ENCODE results near the gene COTL1. TPM values are rescaled to one million over a fixed set of nuclear protein-coding genes. Genes with fewer than 3 reads are reported as not detected.

The COTL1 gene
- total and polyA plus RNA-seq, 2 donors from 2014 or later = 122 to 136 TPM

DNA sequence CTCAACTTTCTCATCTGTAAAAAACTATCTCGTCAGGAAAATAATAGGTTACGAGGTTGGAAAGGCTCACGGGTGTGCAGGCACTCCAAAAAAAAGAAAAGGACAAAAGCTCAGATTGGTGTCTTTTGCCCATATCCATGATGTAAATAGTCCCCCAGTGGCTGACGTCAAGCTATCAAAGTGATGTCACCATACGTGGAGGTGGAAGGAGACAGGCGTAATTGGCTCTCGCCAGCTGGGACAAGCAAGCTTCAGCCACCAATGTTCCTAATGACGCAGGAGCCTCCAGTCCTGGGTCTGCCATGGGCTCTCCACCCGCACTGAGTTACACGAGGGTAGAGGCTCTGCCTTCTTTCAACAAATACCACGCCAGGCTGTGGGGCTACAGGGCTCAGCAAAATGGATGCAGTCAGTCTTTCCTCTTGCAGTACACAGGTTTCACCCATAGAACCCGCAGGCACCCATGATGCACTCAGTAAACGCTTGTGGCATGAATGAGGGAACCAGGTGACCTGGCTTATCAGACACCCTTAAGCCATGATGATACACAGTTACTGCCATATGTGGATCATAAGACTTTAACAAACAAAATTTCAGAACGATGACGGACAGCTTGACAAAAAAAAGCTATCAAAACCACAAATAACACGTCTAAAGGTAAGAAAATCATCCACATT, 50.5 kb downstream of the COTL1 start:
- Histone ChIP-seq H3K4me1 (ENCODE audit: control insufficient read depth in 2 of 3, insufficient read depth in 2 of 3, low read depth in 1 of 3, low read length in 3 of 3) (no peaks in the 10 kb centered on the region), H3K36me3 (ENCODE audit: control insufficient read depth in 2 of 3, insufficient read depth in 3 of 3, low read length in 3 of 3) (peaks cover 0 to 10% (median 0%) of the 10 kb centered on the region in 3 donors), H3K4me3 (ENCODE audit: low read length in 3 of 3) (no peak overlapping the region), H3K27ac (ENCODE audit: low read depth in 2 of 2, low read length in 2 of 2) (no peak overlapping the region), H3K9ac (ENCODE audit: low read length in 3 of 3) (no peak overlapping the region), H3K9me3 (ENCODE audit: control insufficient read depth in 2 of 3, insufficient read depth in 1 of 3, low read length in 3 of 3) (no peaks in the 10 kb centered on the region), H3K27me3 (ENCODE audit: control insufficient read depth, insufficient read depth, low read length) (no peaks in the 10 kb centered on the region)
- intact Hi-C loops (cut with DNase I) = no loop called here
- TF ChIP-seq, protein P1, sequence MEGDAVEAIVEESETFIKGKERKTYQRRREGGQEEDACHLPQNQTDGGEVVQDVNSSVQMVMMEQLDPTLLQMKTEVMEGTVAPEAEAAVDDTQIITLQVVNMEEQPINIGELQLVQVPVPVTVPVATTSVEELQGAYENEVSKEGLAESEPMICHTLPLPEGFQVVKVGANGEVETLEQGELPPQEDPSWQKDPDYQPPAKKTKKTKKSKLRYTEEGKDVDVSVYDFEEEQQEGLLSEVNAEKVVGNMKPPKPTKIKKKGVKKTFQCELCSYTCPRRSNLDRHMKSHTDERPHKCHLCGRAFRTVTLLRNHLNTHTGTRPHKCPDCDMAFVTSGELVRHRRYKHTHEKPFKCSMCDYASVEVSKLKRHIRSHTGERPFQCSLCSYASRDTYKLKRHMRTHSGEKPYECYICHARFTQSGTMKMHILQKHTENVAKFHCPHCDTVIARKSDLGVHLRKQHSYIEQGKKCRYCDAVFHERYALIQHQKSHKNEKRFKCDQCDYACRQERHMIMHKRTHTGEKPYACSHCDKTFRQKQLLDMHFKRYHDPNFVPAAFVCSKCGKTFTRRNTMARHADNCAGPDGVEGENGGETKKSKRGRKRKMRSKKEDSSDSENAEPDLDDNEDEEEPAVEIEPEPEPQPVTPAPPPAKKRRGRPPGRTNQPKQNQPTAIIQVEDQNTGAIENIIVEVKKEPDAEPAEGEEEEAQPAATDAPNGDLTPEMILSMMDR (IDR thresholded peaks at IDR 0.05; ENCODE audit: borderline replicate concordance, extremely low read depth, insufficient read depth) = no peak
- FAIRE-seq (no peak), DNase-seq (no peak)

DNA sequence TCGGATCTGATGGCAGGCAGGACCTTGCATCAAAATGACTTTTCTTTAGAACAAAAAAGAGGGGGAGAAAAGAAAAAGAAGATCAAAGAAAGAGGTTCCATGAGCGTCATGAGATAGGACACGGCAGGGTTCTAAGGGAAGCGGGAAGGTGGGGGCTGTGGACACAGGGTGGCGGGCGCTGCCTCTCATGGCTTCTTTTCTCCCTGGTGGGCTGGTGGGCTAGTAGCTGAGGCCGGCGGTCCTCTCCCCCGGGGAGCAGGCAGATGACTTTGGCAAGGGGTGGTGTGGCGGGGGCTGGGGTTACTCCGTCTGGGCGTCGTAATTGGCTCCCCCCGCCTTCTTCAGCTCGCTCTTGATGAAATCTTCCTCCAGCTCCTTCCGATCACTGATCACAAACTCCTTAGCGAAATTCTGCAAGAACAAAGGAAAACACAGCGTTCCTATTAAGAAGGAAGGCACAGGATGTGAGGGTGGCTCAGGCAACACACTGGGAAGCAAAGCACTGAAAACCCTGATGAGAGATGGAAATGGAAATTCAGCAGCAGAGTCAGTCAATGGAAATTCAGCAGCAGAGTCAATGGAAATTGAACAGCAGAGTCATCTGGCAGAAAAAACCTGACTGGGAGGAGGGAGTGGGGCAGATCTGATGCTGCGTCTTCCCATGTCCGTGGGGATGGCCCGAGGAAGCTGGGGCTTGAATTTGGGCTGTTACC, 51.2 kb downstream of the COTL1 start:
- Histone ChIP-seq H3K4me1 (ENCODE audit: control insufficient read depth in 2 of 3, insufficient read depth in 2 of 3, low read depth in 1 of 3, low read length in 3 of 3) (no peaks in the 10 kb centered on the region), H3K27ac (ENCODE audit: low read depth in 2 of 2, low read length in 2 of 2) (no peak overlapping the region), H3K9ac (ENCODE audit: low read length in 3 of 3) (no peak overlapping the region), H3K27me3 (ENCODE audit: control insufficient read depth, insufficient read depth, low read length) (no peaks in the 10 kb centered on the region), H3K36me3 (ENCODE audit: control insufficient read depth in 2 of 3, insufficient read depth in 3 of 3, low read length in 3 of 3) (peaks cover 0 to 10% (median 0%) of the 10 kb centered on the region in 3 donors), H3K9me3 (ENCODE audit: control insufficient read depth in 2 of 3, insufficient read depth in 1 of 3, low read length in 3 of 3) (no peaks in the 10 kb centered on the region), H3K4me3 (ENCODE audit: low read length in 3 of 3) (no peak overlapping the region)
- DNase-seq (no peak), FAIRE-seq (no peak)
- TF ChIP-seq, protein P1 (IDR thresholded peaks at IDR 0.05; ENCODE audit: borderline replicate concordance, extremely low read depth, insufficient read depth) = no peak
- intact Hi-C loops (cut with DNase I) = no loop called here

DNA sequence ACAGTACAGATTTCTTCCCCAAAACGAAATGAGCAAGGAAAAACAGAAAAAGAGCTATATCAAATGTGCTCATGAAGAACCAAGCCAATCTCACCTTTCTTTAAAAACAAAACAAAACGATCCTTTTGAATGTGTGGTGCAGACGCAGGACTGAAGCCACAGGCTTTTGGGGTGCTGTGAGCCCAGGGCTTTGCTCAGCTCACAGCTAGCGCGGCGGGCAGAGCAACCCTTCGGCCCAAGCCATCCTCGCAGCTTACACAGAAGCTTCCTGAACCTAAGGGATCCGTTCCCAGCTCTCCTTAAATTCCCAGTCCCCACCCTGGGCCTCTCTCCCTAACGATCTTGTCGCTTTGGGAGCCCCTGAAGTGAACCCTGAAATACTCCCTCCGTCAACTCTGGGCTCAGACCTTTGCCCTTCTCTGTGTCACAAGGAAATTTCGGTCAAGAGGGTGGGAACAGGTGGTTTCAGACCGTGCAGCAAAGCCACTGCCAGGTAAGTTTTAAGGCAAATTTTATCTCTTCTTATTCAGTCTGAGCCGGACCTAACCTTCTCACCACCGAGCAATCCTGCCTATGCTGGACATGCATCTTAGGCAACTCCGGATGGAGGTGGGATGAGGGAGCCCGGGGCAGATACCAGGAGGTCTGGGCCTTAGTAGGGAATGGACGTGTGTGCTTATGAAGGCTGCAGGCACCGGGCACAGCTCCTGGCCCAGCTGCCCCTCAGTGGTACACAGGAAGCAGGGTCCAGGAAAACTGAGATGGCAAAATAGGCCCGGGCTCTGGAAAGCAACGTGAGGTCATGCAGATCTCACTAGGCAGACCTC, 52.0 kb downstream of the COTL1 start:
- no peak for FAIRE-seq
- TF ChIP-seq, protein P1 (IDR thresholded peaks at IDR 0.05; ENCODE audit: borderline replicate concordance, extremely low read depth, insufficient read depth) = no peak
- Histone ChIP-seq H3K36me3 (ENCODE audit: control insufficient read depth in 2 of 3, insufficient read depth in 3 of 3, low read length in 3 of 3) (peaks cover 0 to 9% (median 0%) of the 10 kb centered on the region in 3 donors), H3K27ac (ENCODE audit: low read depth in 2 of 2, low read length in 2 of 2) (no peak overlapping the region), H3K4me1 (ENCODE audit: control insufficient read depth in 2 of 3, insufficient read depth in 2 of 3, low read depth in 1 of 3, low read length in 3 of 3) (no peaks in the 10 kb centered on the region), H3K9me3 (ENCODE audit: control insufficient read depth in 2 of 3, insufficient read depth in 1 of 3, low read length in 3 of 3) (no peaks in the 10 kb centered on the region), H3K9ac (ENCODE audit: low read length in 3 of 3) (no peak overlapping the region), H3K27me3 (ENCODE audit: control insufficient read depth, insufficient read depth, low read length) (no peaks in the 10 kb centered on the region), H3K4me3 (ENCODE audit: low read length in 3 of 3) (no peak overlapping the region)
- no peak for DNase-seq
- intact Hi-C loops (cut with DNase I) = no loop called here

All from kidney (tissue), 14 donors.